H1 (cell line): Measurements from ENCODE around the gene PLXDC2.

Experiments
- CBX8 ChIP-seq: fragments of 300-800, 300-1000 bp; sonication (generic); IDR thresholded peaks from 2 replicates; pipeline ENCODE4 v1.7.1; 2016; ENCODE audit warnings: low read depth, low read length, borderline replicate concordance
- CHD2 ChIP-seq: IDR thresholded peaks from 2 replicates; pipeline ENCODE4 v1.6.1; 2012; ENCODE audit warnings: low read length, improper control_type of control experiment
- CREB1 ChIP-seq: IDR thresholded peaks from 2 replicates; pipeline ENCODE4 v1.6.1; 2012; ENCODE audit warnings: inconsistent platforms
- EZH2 ChIP-seq: fragments of 200-600 bp; sonication (generic); IDR thresholded peaks from 2 replicates; pipeline ENCODE4 v1.7.1; 2012; ENCODE audit warnings: low read depth, mild to moderate bottlenecking, moderate library complexity, low read length, inconsistent platforms; ENCODE audit not compliant: severe bottlenecking
- HDAC2 ChIP-seq, 2 experiments: fragments of 300-600 bp in 1 of 2; sonication (generic) in 1 of 2; IDR thresholded peaks; 2 replicates each; pipeline ENCODE4 v1.6.1; 2011 to 2012; ENCODE audit warnings: low read depth in 2 of 2, low read length in 2 of 2, mild to moderate bottlenecking in 2 of 2, moderate library complexity in 2 of 2, borderline replicate concordance in 1 of 2, inconsistent platforms in 1 of 2
- JUN ChIP-seq: IDR thresholded peaks from 2 replicates; pipeline ENCODE4 v1.6.1; 2011; ENCODE audit warnings: low read depth, mild to moderate bottlenecking, improper control_type of control experiment, low read length
- NRF1 ChIP-seq: IDR thresholded peaks from 2 replicates; pipeline ENCODE4 v1.6.1; 2011; ENCODE audit warnings: mild to moderate bottlenecking, low read depth, low read length, improper control_type of control experiment
- POLR2A ChIP-seq, 2 experiments: IDR thresholded peaks; 1 replicate in 1 of 2; 2 replicates in 1 of 2; pipeline ENCODE4 v1.6.1; 2011; ENCODE audit warnings: low read depth in 2 of 2, low read length in 2 of 2, mild to moderate bottlenecking in 2 of 2; ENCODE audit errors: control extremely low read depth in 1 of 2
- RAD21 ChIP-seq, 2 experiments: IDR thresholded peaks in 1 of 2; conservative IDR thresholded peaks in 1 of 2; 2 replicates each; pipeline ENCODE4 v1.6.1; 2011; ENCODE audit warnings: low read depth in 2 of 2, low read length in 2 of 2, improper control_type of control experiment in 1 of 2, inconsistent platforms in 1 of 2, mild to moderate bottlenecking in 1 of 2, moderate library complexity in 1 of 2
- RFX5 ChIP-seq: IDR thresholded peaks from 2 replicates; pipeline ENCODE4 v1.6.1; 2011; ENCODE audit warnings: low read depth, low read length, improper control_type of control experiment, borderline replicate concordance
- SP4 ChIP-seq: IDR thresholded peaks from 2 replicates; pipeline ENCODE4 v1.6.1; 2012; ENCODE audit warnings: low read length, inconsistent platforms
- TAF1 ChIP-seq: IDR thresholded peaks from 2 replicates; pipeline ENCODE4 v1.6.1; 2011; ENCODE audit warnings: mild to moderate bottlenecking, low read depth, low read length
- ZNF274 ChIP-seq: IDR thresholded peaks from 2 replicates; pipeline ENCODE4 v1.7.0; 2012; ENCODE audit warnings: low read length, borderline replicate concordance; ENCODE audit errors: extremely low read depth
- TF ChIP-seq, protein P1 (sequence below), 3 experiments: IDR thresholded peaks; 1 replicate in 2 of 3; 2 replicates in 1 of 3; pipeline versions ENCODE4 v1.5.1 to v1.6.1; 2011; ENCODE audit warnings: low read length in 3 of 3, mild to moderate bottlenecking in 3 of 3, inconsistent platforms in 2 of 3, low read depth in 1 of 3, moderate library complexity in 1 of 3; ENCODE audit not compliant: insufficient read depth in 1 of 3; ENCODE audit errors: control extremely low read depth in 1 of 3

DNA sequence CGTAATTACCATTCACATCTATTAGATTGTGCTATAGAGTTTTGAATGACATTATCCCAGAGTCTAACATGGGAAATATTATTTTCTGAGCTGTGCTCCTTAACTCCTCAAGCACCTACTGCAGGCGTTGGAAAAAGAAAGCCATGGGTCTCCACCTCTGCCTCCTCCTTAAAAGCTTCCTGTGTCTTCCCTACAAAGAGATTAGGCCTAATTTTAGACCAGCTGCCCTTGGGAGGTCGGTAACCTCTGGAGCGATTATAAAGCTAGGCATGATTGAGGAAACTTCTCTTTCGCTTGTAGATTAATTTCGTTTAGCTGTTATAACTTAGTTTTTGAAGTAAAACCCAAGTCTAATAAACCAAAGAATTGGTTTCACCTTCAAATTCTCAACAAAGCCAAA is 75.2 kb downstream of the PLXDC2 start:
- TF ChIP-seq JUN (no peak), POLR2A (IDR thresholded peaks at IDR 0.05; ENCODE audit: control extremely low read depth in 1 of 2, low read depth in 2 of 2, low read length in 2 of 2) (no peak), NRF1 (no peak), CHD2 (no peak), SP4 (no peak), CREB1 (no peak), EZH2 (no peak), RFX5 (no peak), HDAC2 (IDR thresholded peaks at IDR 0.05; ENCODE audit: borderline replicate concordance in 1 of 2, low read depth in 2 of 2, low read length in 2 of 2) (no peak), CBX8 (no peak), TAF1 (no peak), ZNF274 (no peak), RAD21 (IDR thresholded peaks at IDR 0.05 in 1 of 2, conservative IDR thresholded peaks at IDR 0.05 in 1 of 2; ENCODE audit: low read depth in 2 of 2, low read length in 2 of 2) (no peak)
- TF ChIP-seq, protein P1, sequence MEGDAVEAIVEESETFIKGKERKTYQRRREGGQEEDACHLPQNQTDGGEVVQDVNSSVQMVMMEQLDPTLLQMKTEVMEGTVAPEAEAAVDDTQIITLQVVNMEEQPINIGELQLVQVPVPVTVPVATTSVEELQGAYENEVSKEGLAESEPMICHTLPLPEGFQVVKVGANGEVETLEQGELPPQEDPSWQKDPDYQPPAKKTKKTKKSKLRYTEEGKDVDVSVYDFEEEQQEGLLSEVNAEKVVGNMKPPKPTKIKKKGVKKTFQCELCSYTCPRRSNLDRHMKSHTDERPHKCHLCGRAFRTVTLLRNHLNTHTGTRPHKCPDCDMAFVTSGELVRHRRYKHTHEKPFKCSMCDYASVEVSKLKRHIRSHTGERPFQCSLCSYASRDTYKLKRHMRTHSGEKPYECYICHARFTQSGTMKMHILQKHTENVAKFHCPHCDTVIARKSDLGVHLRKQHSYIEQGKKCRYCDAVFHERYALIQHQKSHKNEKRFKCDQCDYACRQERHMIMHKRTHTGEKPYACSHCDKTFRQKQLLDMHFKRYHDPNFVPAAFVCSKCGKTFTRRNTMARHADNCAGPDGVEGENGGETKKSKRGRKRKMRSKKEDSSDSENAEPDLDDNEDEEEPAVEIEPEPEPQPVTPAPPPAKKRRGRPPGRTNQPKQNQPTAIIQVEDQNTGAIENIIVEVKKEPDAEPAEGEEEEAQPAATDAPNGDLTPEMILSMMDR (IDR thresholded peaks at IDR 0.05; ENCODE audit: control extremely low read depth in 1 of 3, insufficient read depth in 1 of 3, low read depth in 1 of 3, low read length in 3 of 3) = no peak
